Measurements from ENCODE around the gene MTCH2. TPM values are rescaled to one million over a fixed set of nuclear protein-coding genes. Genes with fewer than 3 reads are reported as not detected.
"Not testable (repeated sequence)": the region's sequence is repeated elsewhere in the genome, so short reads cannot be mapped to it uniquely, and the experiment has no call there.

MTCH2 gene
- polyA plus RNA-seq, 1 experiment: 104 TPM

DNA sequence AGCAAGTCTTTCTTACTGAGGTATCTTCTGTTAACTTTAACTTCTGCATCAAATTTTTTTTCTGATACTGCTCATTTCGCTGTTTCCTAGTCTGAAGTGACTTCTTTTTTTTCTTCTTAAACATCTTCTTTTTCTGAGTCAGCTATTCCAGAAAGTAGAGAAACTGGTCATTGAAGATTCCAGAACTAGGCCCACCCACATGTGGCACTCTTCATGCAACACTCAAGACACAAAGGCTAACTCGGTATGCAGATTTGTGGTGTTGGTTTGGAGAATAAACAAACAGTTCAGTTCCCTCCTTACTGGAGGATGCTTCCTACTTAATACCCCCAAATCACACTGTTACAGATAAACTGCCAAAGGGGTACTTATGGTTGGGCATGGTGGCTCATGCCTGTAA is 25.2 kb upstream of the MTCH2 start:
- DNase-seq (ENCODE audit: low read depth): no peak
- ChIA-PET CTCF (no interaction called here), POLR2A (no interaction called here)

DNA sequence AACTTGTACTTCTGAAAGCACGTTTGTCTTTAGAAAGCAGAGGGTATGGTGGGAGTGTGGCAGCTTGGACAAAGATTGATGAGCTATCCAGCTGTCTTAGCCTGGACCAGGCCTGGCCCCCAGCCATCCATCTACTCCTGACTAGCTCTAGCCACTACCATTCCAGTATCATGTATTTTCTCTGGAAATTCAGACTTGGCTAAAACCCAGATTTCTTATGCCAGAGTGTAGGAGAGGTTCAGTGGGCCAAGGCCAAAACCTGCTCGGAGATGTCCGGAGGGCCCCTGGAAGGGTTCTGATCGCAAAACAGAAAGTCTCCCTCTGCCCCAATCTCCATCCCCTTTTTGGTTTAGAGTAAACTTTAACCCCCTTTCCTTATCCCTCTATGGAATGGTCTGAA is 24.8 kb upstream of the MTCH2 start:
- POLR2A ChIA-PET: no interaction called here
- TF ChIP-seq, protein P1, sequence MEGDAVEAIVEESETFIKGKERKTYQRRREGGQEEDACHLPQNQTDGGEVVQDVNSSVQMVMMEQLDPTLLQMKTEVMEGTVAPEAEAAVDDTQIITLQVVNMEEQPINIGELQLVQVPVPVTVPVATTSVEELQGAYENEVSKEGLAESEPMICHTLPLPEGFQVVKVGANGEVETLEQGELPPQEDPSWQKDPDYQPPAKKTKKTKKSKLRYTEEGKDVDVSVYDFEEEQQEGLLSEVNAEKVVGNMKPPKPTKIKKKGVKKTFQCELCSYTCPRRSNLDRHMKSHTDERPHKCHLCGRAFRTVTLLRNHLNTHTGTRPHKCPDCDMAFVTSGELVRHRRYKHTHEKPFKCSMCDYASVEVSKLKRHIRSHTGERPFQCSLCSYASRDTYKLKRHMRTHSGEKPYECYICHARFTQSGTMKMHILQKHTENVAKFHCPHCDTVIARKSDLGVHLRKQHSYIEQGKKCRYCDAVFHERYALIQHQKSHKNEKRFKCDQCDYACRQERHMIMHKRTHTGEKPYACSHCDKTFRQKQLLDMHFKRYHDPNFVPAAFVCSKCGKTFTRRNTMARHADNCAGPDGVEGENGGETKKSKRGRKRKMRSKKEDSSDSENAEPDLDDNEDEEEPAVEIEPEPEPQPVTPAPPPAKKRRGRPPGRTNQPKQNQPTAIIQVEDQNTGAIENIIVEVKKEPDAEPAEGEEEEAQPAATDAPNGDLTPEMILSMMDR (IDR thresholded peaks at IDR 0.05; ENCODE audit: insufficient read depth, low read depth, low read length): no peak
- Histone ChIP-seq H3K4me3 (ENCODE audit: low read depth, low read length) (no peak overlapping the region), H3K36me3 (ENCODE audit: control insufficient read depth, insufficient read depth, low read length) (no peaks in the 10 kb centered on the region), H3K27me3 (ENCODE audit: control insufficient read depth, insufficient read depth, low read length) (no peaks in the 10 kb centered on the region)
- no peak for DNase-seq (ENCODE audit: low read depth)
- CTCF ChIA-PET: no interaction called here

More for the DNA sequence above, 25.2 kb upstream of the MTCH2 start:
- H3K4me3 ChIP-seq (ENCODE audit: low read depth, low read length): no peak overlapping the region
- no peaks in the 10 kb centered on the region for H3K27me3 ChIP-seq (ENCODE audit: control insufficient read depth, insufficient read depth, low read length)
- TF ChIP-seq, protein P1 (IDR thresholded peaks at IDR 0.05; ENCODE audit: insufficient read depth, low read depth, low read length): no peak
- H3K36me3 ChIP-seq (ENCODE audit: control insufficient read depth, insufficient read depth, low read length): no peaks in the 10 kb centered on the region

GRCh38 chr11:47664936-47665335 is 22.6 kb upstream of the MTCH2 start:
- H3K36me3 ChIP-seq (ENCODE audit: control insufficient read depth, insufficient read depth, low read length); H3K27me3 ChIP-seq (ENCODE audit: control insufficient read depth, insufficient read depth, low read length); POLR2A ChIA-PET; CTCF ChIA-PET; DNase-seq (ENCODE audit: low read depth); H3K4me3 ChIP-seq (ENCODE audit: low read depth, low read length): not testable (repeated sequence)

DNA sequence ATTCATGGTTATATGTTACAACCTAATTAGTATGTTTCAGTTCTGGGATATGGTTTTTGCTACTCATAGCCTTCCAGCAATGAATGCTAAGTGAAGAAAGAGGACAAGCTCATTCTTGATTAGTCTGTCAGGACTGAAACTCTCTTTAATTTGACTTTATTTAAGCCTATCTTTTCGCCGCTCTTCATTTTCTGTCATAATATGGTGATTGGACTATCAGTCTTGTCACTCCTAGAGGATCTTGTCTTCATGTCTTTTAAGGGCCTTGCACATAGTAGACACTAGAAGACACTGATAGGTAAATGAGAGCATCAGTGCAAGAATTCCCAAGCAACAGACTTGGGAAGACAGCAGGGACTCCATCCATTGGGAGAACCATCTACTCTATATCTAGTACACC is 18.9 kb upstream of the MTCH2 start:
- CTCF ChIA-PET: no interaction called here
- TF ChIP-seq, protein P1 (IDR thresholded peaks at IDR 0.05; ENCODE audit: insufficient read depth, low read depth, low read length): no peak
- no peak for DNase-seq (ENCODE audit: low read depth)
- no peaks in the 10 kb centered on the region for H3K36me3 ChIP-seq (ENCODE audit: control insufficient read depth, insufficient read depth, low read length)
- POLR2A ChIA-PET: interaction anchor here (0.6 kb wide), 1 partner anchor 229 kb away, joined by 3 read pairs; no protein-coding TSS in a partner anchor
- H3K27me3 ChIP-seq (ENCODE audit: control insufficient read depth, insufficient read depth, low read length): no peaks in the 10 kb centered on the region
- no peak overlapping the region for H3K4me3 ChIP-seq (ENCODE audit: low read depth, low read length)

GRCh38 chr11:47659276-47659675 is 16.9 kb upstream of the MTCH2 start:
- H3K4me3 ChIP-seq (ENCODE audit: low read depth, low read length): no peak overlapping the region
- ChIA-PET CTCF (no interaction called here), POLR2A (no interaction called here)
- H3K27me3 ChIP-seq (ENCODE audit: control insufficient read depth, insufficient read depth, low read length): no peaks in the 10 kb centered on the region
- no peaks in the 10 kb centered on the region for H3K36me3 ChIP-seq (ENCODE audit: control insufficient read depth, insufficient read depth, low read length)
- no peak for DNase-seq (ENCODE audit: low read depth)
- TF ChIP-seq, protein P1 (IDR thresholded peaks at IDR 0.05; ENCODE audit: insufficient read depth, low read depth, low read length): no peak

DNA sequence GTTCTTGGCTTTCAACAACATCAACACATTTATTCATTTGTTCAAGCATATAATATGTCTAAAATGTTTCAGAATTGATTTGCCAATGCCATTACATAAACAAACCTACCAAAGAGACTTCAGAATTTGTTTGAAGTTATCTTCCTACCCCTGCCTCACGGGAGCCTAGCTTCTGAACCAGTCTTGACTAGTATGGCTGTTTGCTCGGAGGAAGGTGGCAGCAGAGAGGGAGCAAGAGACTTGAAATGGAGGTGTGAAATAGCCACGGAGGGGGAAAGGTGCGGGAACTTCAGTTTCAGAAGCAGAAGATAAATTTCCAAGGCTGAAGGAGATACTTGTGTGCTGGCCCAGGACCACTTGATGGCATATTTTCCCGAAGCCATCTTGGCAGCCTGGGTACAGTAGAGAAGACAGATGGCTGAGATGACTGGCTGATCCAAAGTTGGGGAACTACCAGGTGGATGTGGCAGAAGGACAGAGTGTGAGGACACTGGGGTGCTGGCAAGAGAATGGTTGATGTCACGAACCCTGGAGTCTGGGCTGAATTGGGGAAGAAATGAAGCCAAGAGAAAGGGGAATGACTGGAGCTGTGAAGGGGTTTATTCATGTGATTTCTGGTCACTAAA is 14.0 kb upstream of the MTCH2 start:
- TF ChIP-seq, protein P1 (IDR thresholded peaks at IDR 0.05; ENCODE audit: insufficient read depth, low read depth, low read length): no peak
- no peak overlapping the region for H3K4me3 ChIP-seq (ENCODE audit: low read depth, low read length)
- no peaks in the 10 kb centered on the region for H3K36me3 ChIP-seq (ENCODE audit: control insufficient read depth, insufficient read depth, low read length)
- DNase-seq (ENCODE audit: low read depth): no peak
- POLR2A ChIA-PET: no interaction called here
- no peaks in the 10 kb centered on the region for H3K27me3 ChIP-seq (ENCODE audit: control insufficient read depth, insufficient read depth, low read length)
- CTCF ChIA-PET: no interaction called here

Data from BJ (cell line).